ENCODE data around the gene LIPC.

Gene LIPC

GRCh38 chr15:58527573-58528187 lies 95.9 kb downstream of the LIPC start:
- Histone ChIP-seq H3K4me1 (ENCODE audit: low read depth, poor library complexity, severe bottlenecking) (peaks cover 4% of the 10 kb centered on the region), H3K9ac (no peak overlapping the region), H3K4me2 (no peak overlapping the region), H2AFZ (ENCODE audit: low read depth) (no peak overlapping the region), H3K27me3 (ENCODE audit: insufficient read depth, low read depth) (no peaks in the 10 kb centered on the region), H3K36me3 (ENCODE audit: insufficient read depth) (no peaks in the 10 kb centered on the region), H3K79me2 (ENCODE audit: insufficient read depth, low read depth) (no peaks in the 10 kb centered on the region), H3K27ac (no peak overlapping the region), H4K20me1 (ENCODE audit: insufficient read depth) (no peaks in the 10 kb centered on the region), H3K4me3 (IDR thresholded peaks at IDR 0.05; ENCODE audit: insufficient read depth, low read depth, low read length) (no peak overlapping the region)
- TF ChIP-seq CTCF (conservative IDR thresholded peaks at IDR 0.05; ENCODE audit: low read depth, low read length) = no peak

GRCh38 chr15:58528188-58528870 lies 96.5 kb downstream of the LIPC start:
- Histone ChIP-seq H2AFZ (ENCODE audit: low read depth) (no peak overlapping the region), H3K36me3 (ENCODE audit: insufficient read depth) (no peaks in the 10 kb centered on the region), H4K20me1 (ENCODE audit: insufficient read depth) (no peaks in the 10 kb centered on the region), H3K4me2 (no peak overlapping the region), H3K4me1 (ENCODE audit: low read depth, poor library complexity, severe bottlenecking) (peaks cover 4% of the 10 kb centered on the region), H3K9ac (no peak overlapping the region), H3K27me3 (ENCODE audit: insufficient read depth, low read depth) (no peaks in the 10 kb centered on the region), H3K27ac (no peak overlapping the region), H3K4me3 (IDR thresholded peaks at IDR 0.05; ENCODE audit: insufficient read depth, low read depth, low read length) (no peak overlapping the region), H3K79me2 (ENCODE audit: insufficient read depth, low read depth) (no peaks in the 10 kb centered on the region)
- TF ChIP-seq CTCF (conservative IDR thresholded peaks at IDR 0.05; ENCODE audit: low read depth, low read length) = no peak

- TF ChIP-seq CTCF (conservative IDR thresholded peaks at IDR 0.05; ENCODE audit: low read depth, low read length) = no peak
These were observed 97.2 kb downstream of the LIPC start for GRCh38 chr15:58529041-58529440.

GRCh38 chr15:58530056-58530590 lies 98.3 kb downstream of the LIPC start:
- H3K27ac ChIP-seq = no peak overlapping the region
- no peak overlapping the region for H2AFZ ChIP-seq (ENCODE audit: low read depth)
- no peaks in the 10 kb centered on the region for H3K79me2 ChIP-seq (ENCODE audit: insufficient read depth, low read depth)
- no peak overlapping the region for H3K9ac ChIP-seq
- no peaks in the 10 kb centered on the region for H3K27me3 ChIP-seq (ENCODE audit: insufficient read depth, low read depth)
- H4K20me1 ChIP-seq (ENCODE audit: insufficient read depth) = no peaks in the 10 kb centered on the region
- no peak for TF ChIP-seq CTCF (conservative IDR thresholded peaks at IDR 0.05; ENCODE audit: low read depth, low read length)
- H3K4me1 ChIP-seq (ENCODE audit: low read depth, poor library complexity, severe bottlenecking) = no peaks in the 10 kb centered on the region
- H3K4me3 ChIP-seq (IDR thresholded peaks at IDR 0.05; ENCODE audit: insufficient read depth, low read depth, low read length) = no peak overlapping the region
- H3K4me2 ChIP-seq = no peak overlapping the region
- no peaks in the 10 kb centered on the region for H3K36me3 ChIP-seq (ENCODE audit: insufficient read depth)

More at GRCh38 chr15:58529041-58529440, 97.2 kb downstream of the LIPC start:
- Histone ChIP-seq H3K4me3 (IDR thresholded peaks at IDR 0.05; ENCODE audit: insufficient read depth, low read depth, low read length) (no peak overlapping the region), H3K27me3 (ENCODE audit: insufficient read depth, low read depth) (no peaks in the 10 kb centered on the region), H3K9ac (no peak overlapping the region), H4K20me1 (ENCODE audit: insufficient read depth) (no peaks in the 10 kb centered on the region), H3K27ac (no peak overlapping the region), H3K79me2 (ENCODE audit: insufficient read depth, low read depth) (no peaks in the 10 kb centered on the region), H2AFZ (ENCODE audit: low read depth) (no peak overlapping the region), H3K4me2 (no peak overlapping the region), H3K36me3 (ENCODE audit: insufficient read depth) (no peaks in the 10 kb centered on the region), H3K4me1 (ENCODE audit: low read depth, poor library complexity, severe bottlenecking) (peaks cover 4% of the 10 kb centered on the region)
